Activated CD8-positive, alpha-beta memory T cell treated with anti-CD3 and anti-CD28 coated beads, Interleukin-2, amount 50 U/mL, for 24 hours (primary cell): ENCODE measurements around the gene IGFBP3.
"Not testable (repeated sequence)": the region's sequence is repeated elsewhere in the genome, so short reads cannot be mapped to it uniquely, and the experiment has no call there.

Experiments used
- DNase-seq: peaks from one replicate; pipeline ENCODE4 v3.0.0-alpha.2; 2020; ENCODE audit errors: extremely low read depth

The IGFBP3 gene, protein sequence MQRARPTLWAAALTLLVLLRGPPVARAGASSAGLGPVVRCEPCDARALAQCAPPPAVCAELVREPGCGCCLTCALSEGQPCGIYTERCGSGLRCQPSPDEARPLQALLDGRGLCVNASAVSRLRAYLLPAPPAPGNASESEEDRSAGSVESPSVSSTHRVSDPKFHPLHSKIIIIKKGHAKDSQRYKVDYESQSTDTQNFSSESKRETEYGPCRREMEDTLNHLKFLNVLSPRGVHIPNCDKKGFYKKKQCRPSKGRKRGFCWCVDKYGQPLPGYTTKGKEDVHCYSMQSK

DNA sequence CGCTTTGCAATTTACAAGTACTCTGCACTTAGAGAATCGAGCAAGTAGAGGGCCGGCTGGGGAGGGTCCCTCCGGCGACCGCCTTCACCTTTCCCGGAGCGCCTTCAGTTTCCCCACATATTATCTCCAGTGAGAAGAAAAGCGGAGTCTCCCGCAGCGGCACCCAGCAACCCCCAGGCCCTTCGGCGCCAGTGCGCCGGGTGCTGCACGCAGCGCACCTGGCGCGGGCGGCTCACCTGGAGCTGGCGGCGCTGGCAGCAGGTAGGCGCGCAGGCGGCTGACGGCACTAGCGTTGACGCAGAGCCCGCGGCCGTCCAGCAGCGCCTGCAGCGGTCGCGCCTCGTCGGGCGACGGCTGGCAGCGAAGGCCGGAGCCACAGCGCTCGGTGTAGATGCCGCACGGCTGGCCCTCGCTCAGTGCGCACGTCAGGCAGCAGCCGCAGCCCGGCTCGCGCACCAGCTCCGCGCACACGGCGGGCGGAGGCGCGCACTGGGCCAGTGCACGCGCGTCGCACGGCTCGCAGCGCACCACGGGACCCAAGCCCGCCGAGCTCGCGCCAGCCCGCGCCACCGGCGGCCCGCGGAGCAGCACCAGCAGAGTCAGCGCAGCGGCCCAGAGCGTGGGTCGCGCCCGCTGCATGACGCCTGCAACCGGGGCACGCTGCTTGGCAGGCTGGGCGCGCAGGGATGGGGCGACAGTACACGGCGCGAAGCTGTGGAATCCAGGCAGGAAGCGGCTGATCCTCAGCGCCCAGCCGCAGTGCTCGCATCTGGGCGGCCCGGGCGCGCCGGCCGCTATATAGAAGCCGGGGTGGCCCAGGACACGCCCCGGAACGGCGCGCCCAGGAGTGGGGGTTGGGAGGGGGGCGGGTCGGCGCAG is at the start of gene IGFBP3:
Gene IGFBP3 (minus strand): TSS at position 771 of the 879 bp plus-strand sequence. CDS start 132 bp downstream, at position 639.
- DNase-seq: no peak

DNA sequence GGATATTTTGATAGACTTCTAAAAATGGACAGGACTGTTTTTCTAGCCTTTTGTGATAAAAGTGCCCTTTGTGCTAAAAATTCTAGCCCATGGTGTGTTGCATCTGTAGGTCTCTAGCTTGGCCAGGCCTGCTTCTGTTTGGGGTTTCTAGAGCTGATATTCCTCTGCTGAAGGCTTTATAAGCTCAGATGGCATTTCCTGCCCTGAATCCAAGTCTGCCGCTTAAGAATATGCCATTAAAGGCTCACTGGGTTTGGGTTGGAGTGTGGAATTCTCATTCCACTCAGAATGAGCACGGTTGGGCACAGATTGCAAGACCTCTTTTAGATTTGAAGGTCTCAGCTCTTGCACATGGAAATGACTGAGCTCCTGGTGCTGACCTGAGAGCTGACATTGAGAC is 49.4 kb upstream of the IGFBP3 start:
- DNase-seq: no peak

DNA sequence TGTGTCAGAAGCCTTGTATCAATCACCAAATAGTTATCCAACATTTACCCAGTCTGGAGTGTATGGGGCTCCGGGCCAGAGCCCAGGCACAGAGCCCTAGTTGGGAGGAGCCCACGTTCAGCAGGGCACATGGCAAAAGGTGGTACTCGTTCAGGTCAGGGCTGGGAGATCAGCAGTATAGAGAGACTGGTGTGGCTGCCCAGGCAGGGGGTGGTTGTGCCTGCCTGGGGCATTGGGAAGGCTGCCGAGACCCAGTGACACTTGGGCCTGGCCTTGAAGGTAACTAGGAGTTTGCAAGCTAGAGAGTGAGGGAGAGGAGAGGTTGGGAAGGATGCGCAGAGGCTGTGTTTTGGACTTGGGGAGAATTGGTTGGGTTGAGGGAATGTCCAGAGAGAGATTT is 48.9 kb upstream of the IGFBP3 start:
- no peak for DNase-seq

DNA sequence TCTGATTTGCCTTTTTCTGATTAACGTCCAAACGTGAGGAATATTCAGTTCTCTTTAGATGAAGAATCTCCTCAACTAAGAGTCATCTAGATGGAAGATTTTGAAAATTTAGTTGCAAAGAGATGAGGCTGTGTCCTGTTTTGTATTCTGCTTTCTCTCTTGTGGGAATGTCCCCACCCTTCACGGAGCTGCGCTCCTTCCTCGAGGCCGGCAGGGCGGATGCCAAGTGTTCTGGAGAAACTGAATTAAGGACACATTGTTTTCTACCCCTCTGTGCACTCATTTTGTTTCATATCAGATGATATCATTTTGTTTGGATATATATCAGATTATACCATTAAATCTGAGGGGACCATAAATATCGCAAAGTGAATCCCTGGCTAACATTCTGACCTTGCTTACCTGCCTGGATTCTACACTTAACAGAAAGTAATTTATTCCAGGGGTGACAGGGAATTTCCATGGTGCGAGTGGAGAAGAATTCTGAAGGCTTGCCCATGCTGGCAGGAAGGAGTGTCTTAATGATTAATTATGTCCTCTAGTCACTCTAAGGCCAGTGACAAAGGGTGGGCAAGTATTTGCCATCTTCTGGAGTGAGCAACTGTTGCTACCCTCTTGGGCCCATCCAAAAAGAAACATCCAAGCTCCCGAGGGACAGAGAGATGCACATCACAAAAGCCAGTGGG is 47.9 kb upstream of the IGFBP3 start:
- no peak for DNase-seq

DNA sequence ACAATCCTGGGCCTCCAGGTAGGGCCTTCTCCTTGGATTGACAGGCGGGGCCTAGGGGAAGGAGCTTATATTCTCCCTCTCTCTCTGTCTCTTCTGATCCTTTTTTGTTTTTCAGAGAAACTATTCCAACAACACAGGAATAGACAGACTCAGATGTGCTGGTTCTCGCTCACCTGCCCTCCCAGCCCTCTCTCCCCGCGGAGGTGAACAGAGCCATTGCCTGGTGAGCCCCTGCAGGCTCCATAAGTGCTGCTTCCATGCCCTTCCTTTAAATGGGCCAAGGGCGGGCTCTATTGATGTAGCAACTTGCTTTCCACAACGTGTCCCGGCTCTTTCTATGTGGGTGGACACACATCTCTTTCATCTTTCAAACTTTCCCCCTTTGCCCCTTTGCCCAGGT is 47.2 kb upstream of the IGFBP3 start:
- DNase-seq: no peak

DNA sequence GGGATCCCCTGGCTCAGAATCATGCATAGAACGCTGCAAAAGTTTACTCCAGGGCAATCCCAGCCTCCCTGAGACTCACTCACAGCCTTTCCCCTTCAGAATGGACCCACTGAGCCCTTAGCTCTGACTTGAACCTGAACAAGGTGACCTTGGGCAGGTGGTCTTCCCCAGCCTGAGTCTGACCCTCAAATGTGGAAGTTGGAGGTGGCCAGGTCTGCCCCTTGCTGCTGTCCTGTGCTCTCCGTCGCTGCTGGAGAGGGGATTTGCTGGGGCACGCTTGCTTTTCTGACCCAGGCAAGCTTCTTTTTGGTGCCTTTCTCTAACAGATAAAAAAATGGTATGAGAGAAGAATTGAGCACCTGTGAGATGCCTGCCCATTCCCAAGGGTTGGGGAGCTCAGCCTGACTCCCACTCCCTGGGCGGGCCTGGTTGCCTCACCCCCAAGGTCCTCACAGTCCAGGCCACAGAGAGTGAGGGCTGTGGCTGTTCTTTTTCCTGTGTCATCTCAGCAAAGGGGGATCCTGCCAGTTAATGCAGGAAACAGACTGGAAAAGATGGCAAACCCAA is 46.6 kb upstream of the IGFBP3 start:
- DNase-seq: no peak

DNA sequence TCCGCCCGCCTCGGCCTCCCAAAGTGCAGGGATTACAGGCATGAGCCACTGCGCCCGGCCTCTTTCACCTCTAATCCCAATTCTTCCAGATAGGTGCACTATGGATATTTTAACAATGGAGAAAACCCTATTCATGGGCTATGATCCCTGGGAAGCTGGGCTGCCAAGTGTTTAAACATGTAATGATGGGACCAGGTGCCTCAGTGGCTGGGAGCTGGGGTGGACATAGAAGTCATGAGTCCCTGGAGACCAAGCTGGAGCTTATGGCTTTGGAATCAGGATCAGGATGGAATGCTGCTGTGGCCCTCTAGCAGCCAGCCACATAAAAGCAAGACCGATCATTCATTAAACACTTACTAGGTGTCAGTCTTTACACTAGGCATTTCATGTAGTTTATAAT is 41.8 kb upstream of the IGFBP3 start:
- no peak for DNase-seq

DNA sequence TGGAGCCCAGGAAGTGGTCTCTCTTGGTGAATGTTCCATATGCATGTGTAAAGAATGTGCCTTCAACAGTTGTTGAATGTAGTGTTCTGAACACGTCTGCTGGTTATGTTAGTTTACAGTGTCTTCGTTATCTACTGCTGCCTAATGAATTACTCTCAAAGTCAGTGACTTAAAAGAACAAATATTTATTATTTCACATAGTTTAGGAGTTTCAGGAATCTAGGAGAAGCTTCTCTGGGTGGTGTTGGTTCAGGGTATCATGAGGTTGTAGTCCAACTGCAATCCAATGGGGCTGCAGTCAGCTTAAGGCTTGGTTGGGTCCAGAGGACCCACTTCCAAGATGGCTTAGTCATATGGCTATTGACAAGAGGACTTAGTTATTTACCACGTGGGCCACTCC is 36.6 kb upstream of the IGFBP3 start:
- no peak for DNase-seq

DNA sequence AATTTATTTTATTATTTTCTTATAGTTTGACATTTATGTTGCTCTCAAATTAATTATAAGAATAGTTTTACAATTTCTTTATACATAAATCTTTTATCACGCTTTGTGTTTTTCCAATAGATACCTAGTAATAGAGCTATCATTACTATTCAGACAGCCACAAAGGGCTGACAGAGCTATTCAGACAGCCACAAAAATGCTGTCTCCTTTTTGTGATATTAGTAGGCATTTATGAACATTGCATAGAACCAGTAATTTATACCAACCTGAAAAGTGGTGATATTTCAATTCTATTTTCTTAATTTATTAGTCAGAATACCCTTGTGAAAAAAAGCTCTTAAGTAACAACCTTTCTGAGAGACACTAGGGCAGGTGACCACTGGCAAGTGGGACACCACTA is 34.2 kb upstream of the IGFBP3 start:
- no peak for DNase-seq

DNA sequence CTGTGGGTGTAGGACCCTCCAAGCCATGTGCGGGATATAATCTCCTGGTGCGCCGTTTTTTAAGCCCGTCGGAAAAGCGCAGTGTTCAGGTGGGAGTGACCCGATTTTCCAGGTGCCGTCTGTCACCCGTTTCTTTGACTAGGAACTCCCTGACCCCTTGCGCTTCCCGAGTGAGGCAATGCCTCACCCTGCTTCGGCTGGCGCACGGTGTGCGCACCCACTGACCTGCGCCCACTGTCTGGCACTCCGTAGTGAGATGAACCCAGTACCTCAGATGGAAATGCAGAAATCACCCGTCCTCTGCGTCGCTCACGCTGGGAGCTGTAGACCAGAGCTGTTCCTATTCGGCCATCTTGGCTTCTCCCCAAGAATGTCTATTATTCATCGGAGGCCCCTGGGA is 32.0 kb upstream of the IGFBP3 start:
- not testable (repeated sequence) for DNase-seq

DNA sequence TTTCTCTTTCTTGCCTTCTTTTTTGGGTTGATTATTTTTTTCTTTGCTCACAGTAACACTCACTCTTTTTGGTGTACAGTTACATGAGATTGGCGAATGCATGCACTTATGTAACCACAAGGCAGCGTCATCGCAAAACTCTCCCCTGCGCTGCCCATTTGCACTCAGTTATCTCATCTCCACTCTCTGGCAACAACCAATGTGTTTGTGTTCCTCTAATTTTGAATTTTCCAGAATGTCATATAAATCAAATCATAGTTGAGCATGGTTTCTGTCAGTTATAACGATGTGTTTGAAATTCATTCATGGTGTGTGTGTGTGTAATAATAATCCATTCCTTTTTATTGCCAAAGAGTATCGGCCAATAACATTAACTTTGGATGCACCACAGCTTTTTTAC is 23.0 kb upstream of the IGFBP3 start:
- no peak for DNase-seq

DNA sequence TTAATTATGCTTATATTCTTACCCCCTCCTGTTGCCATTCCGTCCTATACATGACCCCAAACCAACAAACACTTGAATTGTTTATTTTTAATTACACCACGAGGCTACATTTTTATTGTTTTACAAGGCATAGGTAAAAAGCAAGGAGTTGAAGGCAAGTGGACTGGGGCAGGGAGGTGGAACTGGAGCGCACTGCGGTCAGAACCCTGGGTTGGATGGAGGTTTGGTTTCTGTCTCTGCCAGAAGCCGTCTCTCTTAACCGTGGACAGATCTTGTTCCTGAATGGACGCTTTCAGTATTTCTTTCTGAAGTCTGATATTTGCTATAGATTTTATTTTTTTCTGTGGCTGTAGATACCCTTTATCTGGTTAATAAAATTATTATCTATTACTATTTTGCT is 19.9 kb upstream of the IGFBP3 start:
- no peak for DNase-seq

DNA sequence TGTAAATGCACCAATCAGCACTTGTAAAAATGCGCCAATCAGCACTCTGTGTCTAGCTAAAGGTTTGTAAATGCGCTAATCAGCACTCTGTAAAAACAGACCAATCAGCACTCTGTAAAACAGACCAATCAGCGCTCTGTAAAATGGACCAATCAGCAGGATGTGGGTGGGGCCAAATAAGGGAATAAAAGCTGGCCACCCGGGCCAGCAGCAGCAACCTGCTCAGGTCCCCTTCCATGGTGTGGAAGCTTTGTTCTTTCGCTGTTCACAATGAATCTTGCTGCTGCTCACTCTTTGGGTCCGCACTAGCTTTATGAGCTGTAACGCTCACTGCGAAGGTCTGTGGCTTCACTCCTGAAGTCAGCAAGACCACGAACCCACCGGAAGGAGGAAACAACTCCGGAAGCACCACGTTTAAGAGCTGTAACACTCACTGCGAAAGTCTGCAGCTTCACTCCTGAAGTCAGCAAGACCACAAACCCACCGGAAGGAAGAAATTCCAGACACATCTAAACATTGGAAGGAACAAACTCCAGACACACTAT is 19.2 kb upstream of the IGFBP3 start:
- not testable (repeated sequence) for DNase-seq

DNA sequence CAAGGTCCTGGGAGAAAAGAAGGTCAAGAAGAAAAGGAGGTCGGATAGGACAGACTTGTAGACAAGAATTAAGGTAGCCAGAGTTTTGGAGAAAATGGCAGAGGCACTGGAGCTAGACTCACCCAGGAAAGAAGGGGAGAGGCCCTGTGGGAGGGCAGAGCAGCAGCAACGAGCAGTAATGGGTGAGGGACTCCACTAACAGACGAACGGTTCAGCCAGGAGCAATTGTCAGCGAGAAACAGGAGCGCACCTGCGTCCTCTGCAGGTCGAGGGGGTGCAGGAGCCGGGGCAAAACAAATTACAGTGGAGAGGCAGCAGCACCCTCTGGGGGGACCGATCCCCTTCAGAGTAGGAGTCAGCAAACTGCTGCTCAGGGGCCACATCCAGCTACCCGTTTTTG is 18.5 kb upstream of the IGFBP3 start:
- DNase-seq: no peak

DNA sequence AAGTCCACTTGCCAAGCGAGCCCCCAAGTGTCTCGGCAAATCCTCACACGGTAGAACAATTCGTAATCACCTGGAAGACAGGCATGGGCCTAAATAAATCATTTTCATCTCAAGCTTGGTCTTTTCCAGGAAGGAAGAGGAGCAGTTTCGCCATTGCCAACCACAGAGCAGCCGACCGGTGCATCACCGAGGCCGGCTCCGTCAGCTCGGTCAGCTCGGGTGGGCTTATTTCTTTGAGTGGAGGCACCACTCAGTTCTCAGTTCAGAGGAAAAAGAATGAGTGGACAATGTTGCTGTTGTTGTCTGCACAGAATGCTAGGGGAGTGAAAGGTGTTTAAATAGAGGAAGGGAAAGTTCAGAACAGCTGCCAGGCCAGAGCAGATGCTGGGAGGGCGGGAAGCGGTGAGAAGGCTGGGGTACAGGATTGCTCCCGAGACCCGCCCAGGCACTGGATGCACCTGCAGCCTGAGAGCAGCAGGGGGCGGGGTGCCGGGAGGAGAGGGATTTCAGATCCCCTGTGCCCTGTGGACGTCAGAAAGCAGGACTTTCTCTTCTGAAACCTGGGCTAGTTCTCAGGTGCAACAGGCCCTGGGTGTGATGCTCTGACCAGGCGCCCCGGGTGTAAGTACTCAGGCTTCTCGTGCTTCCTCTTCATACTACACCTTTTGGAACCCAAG is 17.7 kb upstream of the IGFBP3 start:
- DNase-seq: no peak

DNA sequence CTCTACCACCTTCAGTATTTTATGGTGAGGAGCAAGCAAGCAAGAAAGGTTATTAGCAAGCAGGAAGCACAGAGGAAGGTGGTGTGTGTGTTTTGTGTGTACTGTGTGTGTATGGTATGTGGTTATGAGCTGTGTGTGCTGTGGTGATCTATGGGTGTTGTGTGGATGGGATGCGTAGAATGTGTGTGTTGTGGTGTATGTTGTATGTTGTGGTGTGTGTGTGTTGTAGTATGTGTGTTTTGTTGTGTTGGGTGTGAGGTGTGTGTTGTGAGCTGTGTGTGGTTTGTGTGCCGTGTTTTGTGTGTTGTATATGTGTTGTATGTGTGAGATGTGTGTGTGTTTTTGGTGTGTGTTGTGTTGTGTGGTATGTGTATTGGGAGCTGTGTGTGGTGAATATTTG is 16.8 kb upstream of the IGFBP3 start:
- no peak for DNase-seq

DNA sequence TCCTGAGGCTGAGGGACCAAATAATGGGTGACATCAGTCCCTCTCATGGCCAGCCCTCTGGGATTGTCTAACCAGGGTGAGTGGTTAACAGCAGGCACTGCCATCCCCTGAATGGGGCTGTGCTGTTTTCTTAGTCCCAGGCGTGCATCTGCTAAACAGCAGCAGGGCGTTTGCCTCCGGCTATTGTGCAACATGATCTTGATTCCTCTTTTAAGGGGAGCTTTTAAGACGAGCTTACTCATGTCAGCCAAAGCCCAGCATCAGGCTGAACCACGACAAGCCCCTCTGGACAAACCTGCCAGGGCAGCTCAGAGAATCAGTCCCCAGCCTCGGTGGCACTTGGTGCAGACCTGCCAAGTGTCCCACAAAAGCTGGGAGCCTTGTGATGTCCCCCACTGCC is 16.2 kb upstream of the IGFBP3 start:
- DNase-seq: no peak

DNA sequence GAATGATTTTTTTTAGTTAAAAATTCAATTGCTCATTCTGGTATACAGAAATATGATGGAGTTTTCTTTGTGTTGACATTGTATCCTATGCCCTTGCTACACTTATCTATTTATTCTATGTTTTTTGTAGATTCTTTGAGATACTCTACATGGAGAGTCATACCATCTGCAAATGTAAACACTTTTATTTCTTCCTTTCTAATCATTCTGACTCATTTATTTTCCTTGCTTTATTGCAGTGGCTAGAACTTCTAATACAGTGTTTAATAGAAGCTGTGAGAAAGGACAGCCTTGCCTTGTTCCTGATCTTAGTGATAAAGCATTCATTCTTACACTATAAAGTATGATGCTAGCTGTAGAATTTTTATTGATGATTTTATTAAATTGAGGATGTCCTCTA is 9.9 kb upstream of the IGFBP3 start:
- DNase-seq: no peak

DNA sequence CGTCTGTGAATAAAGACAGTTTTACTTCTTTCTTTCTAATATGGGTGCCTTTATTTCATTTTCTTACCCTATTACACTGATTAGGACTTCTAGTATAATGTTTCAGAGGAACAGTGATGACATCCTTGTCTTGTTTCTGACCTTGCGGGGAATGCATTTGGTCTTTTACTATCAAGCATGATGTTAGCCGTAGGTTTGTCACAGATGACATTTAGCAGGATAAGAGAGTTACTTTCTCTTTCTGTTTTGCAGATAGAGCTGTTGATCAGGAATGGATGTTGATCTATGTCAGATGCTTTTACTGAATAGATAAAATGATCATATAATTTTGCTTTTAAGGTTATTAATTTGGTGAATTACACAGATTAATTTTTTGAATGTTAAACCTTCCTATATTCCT is 6.6 kb upstream of the IGFBP3 start:
- no peak for DNase-seq

DNA sequence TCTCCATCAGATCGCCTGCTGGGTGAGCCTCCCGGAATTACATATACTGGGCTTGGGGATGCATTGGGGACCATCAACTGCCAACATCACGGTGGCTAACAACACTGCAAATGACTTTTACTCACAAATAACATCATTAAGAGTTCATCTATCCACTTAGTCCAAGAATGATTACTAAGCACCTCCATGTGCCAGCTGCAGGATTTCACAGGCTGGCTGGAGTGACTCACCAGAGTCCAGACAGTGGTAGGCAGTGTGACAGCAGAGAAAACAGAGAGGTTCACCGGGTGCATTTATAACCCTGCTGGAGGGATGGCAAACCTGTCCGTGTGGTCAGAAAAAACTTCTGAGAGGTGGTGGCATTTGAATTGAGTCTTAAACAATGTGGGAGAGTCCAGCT is 3.2 kb upstream of the IGFBP3 start:
- no peak for DNase-seq

DNA sequence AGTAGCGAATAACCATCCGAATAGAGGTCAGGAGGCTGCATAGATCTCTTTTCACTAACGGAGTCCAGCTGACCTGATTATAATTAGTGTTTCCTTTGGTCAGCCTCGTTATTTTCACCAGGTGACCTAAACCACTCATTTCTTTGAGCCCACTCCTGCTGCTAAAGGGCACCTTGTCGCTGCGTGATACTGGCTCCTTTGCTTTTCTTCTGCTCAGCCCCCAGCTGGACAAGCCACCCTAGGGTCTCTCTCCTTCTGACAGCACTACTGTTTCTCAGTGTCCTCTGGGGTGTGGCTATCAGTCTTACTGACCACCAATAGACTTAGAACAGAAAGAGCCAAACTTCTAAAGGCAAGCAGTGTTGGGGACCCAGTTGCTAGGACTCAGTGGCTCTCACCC is 2.7 kb upstream of the IGFBP3 start:
- DNase-seq: no peak

DNA sequence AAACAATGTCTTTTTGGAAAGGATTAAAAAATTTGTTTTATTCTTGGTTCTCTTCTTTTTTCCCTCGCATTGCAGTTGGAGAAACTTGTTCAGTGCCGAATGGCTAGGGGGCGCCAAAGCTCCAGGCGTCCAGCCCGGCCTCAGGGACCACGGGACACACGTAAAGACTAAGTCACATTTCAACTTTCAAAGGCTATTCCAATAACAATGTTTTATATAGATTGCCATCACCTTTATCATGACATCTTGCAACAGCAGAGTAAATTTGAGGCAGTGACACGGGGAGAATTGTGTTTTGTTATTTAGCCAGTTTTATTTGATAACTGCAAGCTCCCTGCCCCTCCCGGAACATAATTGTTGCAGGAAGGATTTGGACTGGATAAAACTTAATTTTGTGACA is 2.2 kb upstream of the IGFBP3 start:
- DNase-seq: no peak
